Mucosa of stomach (tissue), 1 donor: ENCODE data around the gene TSPAN2.
"Not testable (repeated sequence)": the region's sequence is repeated elsewhere in the genome, so short reads cannot be mapped to it uniquely, and the experiment has no call there.

ENCODE experiments used
- H3K27me3 ChIP-seq: one replicate; pipeline ENCODE4 v1.7.0; 2013; ENCODE audit warnings: mild to moderate bottlenecking, low read length; ENCODE audit not compliant: control insufficient read depth, insufficient read depth
- H3K36me3 ChIP-seq: one replicate; pipeline ENCODE4 v1.7.0; 2013; ENCODE audit warnings: low read length; ENCODE audit not compliant: control insufficient read depth, insufficient read depth
- H3K4me1 ChIP-seq: one replicate; pipeline ENCODE4 v1.7.0; 2013; ENCODE audit warnings: mild to moderate bottlenecking, low read length; ENCODE audit not compliant: control insufficient read depth, insufficient read depth
- H3K4me3 ChIP-seq: one replicate; pipeline ENCODE4 v1.7.0; 2013; ENCODE audit warnings: low read length
- H3K9ac ChIP-seq: one replicate; pipeline ENCODE4 v1.7.0; 2013; ENCODE audit warnings: mild to moderate bottlenecking, low read length, moderate library complexity
- H3K9me3 ChIP-seq: one replicate; pipeline ENCODE4 v1.7.0; 2013; ENCODE audit warnings: mild to moderate bottlenecking, low read length, moderate library complexity; ENCODE audit not compliant: control insufficient read depth
- donor health status: Pancreatic carcinoma.

The TSPAN2 gene

GRCh38 chr1:115052454-115053083 is 36.7 kb downstream of the TSPAN2 start:
- no peaks in the 10 kb centered on the region for H3K9me3 ChIP-seq
- H3K36me3 ChIP-seq = no peaks in the 10 kb centered on the region
- no peak overlapping the region for H3K4me3 ChIP-seq
- H3K4me1 ChIP-seq = no peaks in the 10 kb centered on the region
- no peaks in the 10 kb centered on the region for H3K27me3 ChIP-seq
- H3K9ac ChIP-seq = no peak overlapping the region

- no peak overlapping the region for H3K4me3 ChIP-seq
- no peaks in the 10 kb centered on the region for H3K36me3 ChIP-seq
- no peaks in the 10 kb centered on the region for H3K27me3 ChIP-seq
- no peak overlapping the region for H3K9ac ChIP-seq
- H3K9me3 ChIP-seq = no peaks in the 10 kb centered on the region
- no peaks in the 10 kb centered on the region for H3K4me1 ChIP-seq
Observed at GRCh38 chr1:115051850-115052249, 37.5 kb downstream of the TSPAN2 start.

- H3K9me3 ChIP-seq = no peaks in the 10 kb centered on the region
- H3K9ac ChIP-seq = no peak overlapping the region
- H3K27me3 ChIP-seq = no peaks in the 10 kb centered on the region
- no peak overlapping the region for H3K4me3 ChIP-seq
- H3K36me3 ChIP-seq = no peaks in the 10 kb centered on the region
- no peaks in the 10 kb centered on the region for H3K4me1 ChIP-seq
Observed at GRCh38 chr1:115046751-115047150, 42.6 kb downstream of the TSPAN2 start.

GRCh38 chr1:115041654-115042053 is 47.6 kb downstream of the TSPAN2 start:
- Histone ChIP-seq H3K4me1 (peaks cover 16% of the 10 kb centered on the region), H3K9me3 (no peaks in the 10 kb centered on the region), H3K4me3 (no peak overlapping the region), H3K27me3 (no peaks in the 10 kb centered on the region), H3K36me3 (no peaks in the 10 kb centered on the region), H3K9ac (no peak overlapping the region)

- Histone ChIP-seq H3K27me3 (no peaks in the 10 kb centered on the region), H3K36me3 (no peaks in the 10 kb centered on the region), H3K4me3 (no peak overlapping the region), H3K4me1 (peaks cover 17% of the 10 kb centered on the region), H3K9me3 (no peaks in the 10 kb centered on the region), H3K9ac (no peak overlapping the region)
Observed at GRCh38 chr1:115040501-115040900, 48.8 kb downstream of the TSPAN2 start.

- Histone ChIP-seq H3K4me1 (peaks cover 17% of the 10 kb centered on the region), H3K9me3 (no peaks in the 10 kb centered on the region), H3K9ac (no peak overlapping the region), H3K36me3 (no peaks in the 10 kb centered on the region), H3K27me3 (no peaks in the 10 kb centered on the region), H3K4me3 (no peak overlapping the region)
Observed at GRCh38 chr1:115036814-115037507, 52.3 kb downstream of the TSPAN2 start.

GRCh38 chr1:115035652-115036051 is 53.7 kb downstream of the TSPAN2 start:
- Histone ChIP-seq H3K4me3 (no peak overlapping the region), H3K4me1 (peaks cover 17% of the 10 kb centered on the region), H3K27me3 (no peaks in the 10 kb centered on the region), H3K36me3 (no peaks in the 10 kb centered on the region), H3K9me3 (no peaks in the 10 kb centered on the region), H3K9ac (no peak overlapping the region)

- H3K4me1 ChIP-seq = no peaks in the 10 kb centered on the region
- H3K4me3 ChIP-seq = no peak overlapping the region
- no peaks in the 10 kb centered on the region for H3K9me3 ChIP-seq
- no peaks in the 10 kb centered on the region for H3K36me3 ChIP-seq
- H3K27me3 ChIP-seq = no peaks in the 10 kb centered on the region
- no peak overlapping the region for H3K9ac ChIP-seq
Observed at GRCh38 chr1:115031595-115031994, 57.7 kb downstream of the TSPAN2 start.

- H3K9me3 ChIP-seq = no peaks in the 10 kb centered on the region
- H3K36me3 ChIP-seq = no peaks in the 10 kb centered on the region
- no peak within 1 kb of the TSS for H3K4me3 ChIP-seq
- no peaks in the 10 kb centered on the region for H3K4me1 ChIP-seq
- no peak within 1 kb of the TSS for H3K9ac ChIP-seq
- no peaks in the 10 kb centered on the region for H3K27me3 ChIP-seq
Observed at GRCh38 chr1:115029526-115029925, 59.8 kb downstream of the TSPAN2 start, which contains the start of gene TSHB. TSS of gene TSHB (plus strand) at chr1:115029826. CDS start at chr1:115033363, 3,537 bp downstream.

- H3K27me3 ChIP-seq = no peaks in the 10 kb centered on the region
- H3K4me1 ChIP-seq = no peaks in the 10 kb centered on the region
- no peak overlapping the region for H3K4me3 ChIP-seq
- H3K9ac ChIP-seq = no peak overlapping the region
- H3K36me3 ChIP-seq = no peaks in the 10 kb centered on the region
- no peaks in the 10 kb centered on the region for H3K9me3 ChIP-seq
Observed at GRCh38 chr1:115023593-115023992, 65.7 kb downstream of the TSPAN2 start.

- Histone ChIP-seq H3K9ac (no peak overlapping the region), H3K27me3 (no peaks in the 10 kb centered on the region), H3K4me1 (no peaks in the 10 kb centered on the region), H3K36me3 (no peaks in the 10 kb centered on the region), H3K9me3 (no peaks in the 10 kb centered on the region), H3K4me3 (no peak overlapping the region)
Observed at GRCh38 chr1:115021145-115021544, 68.2 kb downstream of the TSPAN2 start.

GRCh38 chr1:115019549-115019948 is 69.8 kb downstream of the TSPAN2 start:
- not testable (repeated sequence) for H3K4me3 ChIP-seq, H3K36me3 ChIP-seq

More at GRCh38 chr1:115019549-115019948, 69.8 kb downstream of the TSPAN2 start:
- not testable (repeated sequence) for H3K27me3 ChIP-seq, H3K9ac ChIP-seq, H3K4me1 ChIP-seq, H3K9me3 ChIP-seq
